Adrenal gland (tissue), 12 donors: ENCODE data around the gene CREG2. TPM values are rescaled to one million over a fixed set of nuclear protein-coding genes. Genes with fewer than 3 reads are reported as not detected.

Source experiments
- DNase-seq, 7 donors: peaks; one replicate each; pipeline ENCODE4 v3.0.0-alpha.2; 2019 to 2020
- H3K27ac ChIP-seq, 5 donors: fragments of 200-600 bp; sonication (generic) in 4 of 5; 1 replicate in 3 of 5; 2 replicates in 2 of 5; pipeline versions ENCODE4 v1.5.1 to v1.8.0; 2016 to 2020; ENCODE audit warnings: mild to moderate bottlenecking in 1 of 5
- H3K27me3 ChIP-seq: fragments of 200-600 bp; 2 replicates; pipeline ENCODE4 v1.8.0; 2021
- H3K36me3 ChIP-seq, 2 donors: fragments of 200-600 bp; replicated peaks in 1 of 2; 1 replicate in 1 of 2; 2 replicates in 1 of 2; pipeline versions ENCODE4 v1.5.1 to v1.8.0; 2018 to 2022
- H3K4me1 ChIP-seq, 2 donors: fragments of 200-600 bp; replicated peaks in 1 of 2; 1 replicate in 1 of 2; 2 replicates in 1 of 2; pipeline versions ENCODE4 v1.5.1 to v1.8.0; 2018 to 2021
- H3K4me3 ChIP-seq, 4 donors: fragments of 200-600 bp; sonication (generic) in 3 of 4; one replicate each; pipeline ENCODE4 v1.5.1; 2016 to 2018
- H3K9me3 ChIP-seq, 3 donors: fragments of 200-600 bp; sonication (generic) in 1 of 3; replicated peaks in 1 of 3; 1 replicate in 2 of 3; 2 replicates in 1 of 3; pipeline versions ENCODE4 v1.5.1 to v1.8.0; 2016 to 2021
- CTCF ChIP-seq, 6 experiments: fragments of 450-650 bp in 4 of 6; fragments of 200-600 bp in 2 of 6; sonication (generic) in 1 of 6; IDR thresholded peaks; 1 replicate in 5 of 6; 2 replicates in 1 of 6; pipeline versions ENCODE4 v1.5.1 to v1.8.0; 2016 to 2021; ENCODE audit warnings: antibody characterized with exemption in 6 of 6, mild to moderate bottlenecking in 2 of 6, moderate library complexity in 1 of 6
- POLR2A ChIP-seq, 2 donors: fragments of 450-650 bp; IDR thresholded peaks; one replicate each; pipeline ENCODE4 v1.6.1; 2017; ENCODE audit warnings: antibody characterized with exemption in 2 of 2, mild to moderate bottlenecking in 2 of 2, moderate library complexity in 1 of 2
- WGBS, 4 donors: extraction: QIAGEN DNeasy Blood & Tissue Kit in 2 of 4; methylation state at CpG; one replicate each; pipeline versions ENCODE4 v1.1.5 to v1.1.7; 2013 to 2017; 5-methylcytosine and 5-hydroxymethylcytosine counted together
- intact Hi-C, 2 donors: fragments of 100-400 bp; cut with DNase I; formaldehyde crosslinking; loops; one replicate each; pipeline versions ENCODE4 v1.14.1 to v1.15.0; 2022 to 2023
- polyA plus RNA-seq, 3 donors: library from polyadenylated mRNA; stranded (reverse); fragments of 200-250 nt in 2 of 3; fragments of 350-450 nt in 1 of 3; fragmentation: Illumina TruSeq in 1 of 3; extraction: RNeasy Lipid Tissue Mini Kit (QIAGEN cat#74804) in 1 of 3; gene quantifications; one replicate each; pipeline ENCODE4 v1.2.3, GENCODE V29; 2013 to 2014
- total RNA-seq, 9 donors: library from RNA; depleted of rRNA in 4 of 9; stranded (reverse); fragments of >200 nt in 4 of 9; fragments of 120-200 nt in 1 of 9; fragmentation: NEBNext Ultra II Directional in 1 of 9; extraction: Animal tissue kit (Norgen Biotek cat#: 25700) in 1 of 9; gene quantifications; one replicate each; pipeline versions ENCODE4 v1.1.0 to v1.2.4, GENCODE V29; 2013 to 2023
- donor health status: healthy with polysubstance abuse.
- donor health status: Bipolar disorder and iron deficiency.
- donor health status: DM: yes; HTN: yes; CAD: no.
- donor health status: DM: no; HTN: no; CAD: no.
- donor health status: DM: no; HTN: no; CAD: no.
- donor health status: DM: yes; HTN: yes; CAD: no.

CREG2 gene
- total and polyA plus RNA-seq, 12 donors = 0.02 to 0.55 (median 0.26) TPM; not detected in 8

GRCh38 chr2:101428422-101429176 is 41.3 kb upstream of the CREG2 start:
- no peak overlapping the region for H3K4me3 ChIP-seq
- H3K4me1 ChIP-seq = no peaks in the 10 kb centered on the region
- no peak for DNase-seq
- H3K9me3 ChIP-seq = no peaks in the 10 kb centered on the region
- no peaks in the 10 kb centered on the region for H3K27me3 ChIP-seq
- no peak for TF ChIP-seq POLR2A (IDR thresholded peaks at IDR 0.05)
- TF ChIP-seq CTCF (IDR thresholded peaks at IDR 0.05) = no peak
- intact Hi-C loops = loop anchor here in 1 of 2 donors (10.0 kb wide), 1 partner anchor 406 kb away; no protein-coding TSS in a partner anchor
- no peak overlapping the region for H3K27ac ChIP-seq
- H3K36me3 ChIP-seq = no peaks in the 10 kb centered on the region
- 75 to 84% (median 78%) methylated on average over 10 of the region's 10 CpGs for WGBS, 4 donors

GRCh38 chr2:101427743-101428142 is 40.4 kb upstream of the CREG2 start:
- intact Hi-C loops = loop anchor here in 1 of 2 donors (10.0 kb wide), 1 partner anchor 407 kb away; no protein-coding TSS in a partner anchor
- H3K9me3 ChIP-seq = no peaks in the 10 kb centered on the region
- no peaks in the 10 kb centered on the region for H3K36me3 ChIP-seq
- H3K4me1 ChIP-seq = no peaks in the 10 kb centered on the region
- no peak overlapping the region for H3K4me3 ChIP-seq
- TF ChIP-seq CTCF (IDR thresholded peaks at IDR 0.05) (no peak), POLR2A (IDR thresholded peaks at IDR 0.05) (no peak)
- DNase-seq = no peak
- H3K27ac ChIP-seq = no peak overlapping the region
- no peaks in the 10 kb centered on the region for H3K27me3 ChIP-seq
- 86 to 92% (median 90%) methylated on average over 13 of the region's 13 CpGs for WGBS, 4 donors

- intact Hi-C loops = loop anchor here in 1 of 2 donors (10.0 kb wide), 1 partner anchor 408 kb away; no protein-coding TSS in a partner anchor
Observed at GRCh38 chr2:101427240-101427639, 39.9 kb upstream of the CREG2 start.

More at GRCh38 chr2:101427240-101427639, 39.9 kb upstream of the CREG2 start:
- H3K27me3 ChIP-seq = no peaks in the 10 kb centered on the region
- H3K27ac ChIP-seq = no peak overlapping the region
- TF ChIP-seq CTCF (IDR thresholded peaks at IDR 0.05) (no peak), POLR2A (IDR thresholded peaks at IDR 0.05) (no peak)
- 85 to 94% (median 88%) methylated on average over 7 of the region's 7 CpGs for WGBS, 4 donors
- no peak overlapping the region for H3K4me3 ChIP-seq
- no peaks in the 10 kb centered on the region for H3K4me1 ChIP-seq
- no peaks in the 10 kb centered on the region for H3K9me3 ChIP-seq
- no peak for DNase-seq
- no peaks in the 10 kb centered on the region for H3K36me3 ChIP-seq
